A549 (cell line): ENCODE results near the gene AQP6. TPM values are rescaled to one million over a fixed set of nuclear protein-coding genes. Genes with fewer than 3 reads are reported as not detected.
A peak's percentile ranks its signal among the peaks of the same experiment; 100 is the strongest.

Experiments
- ATAC-seq, 2 experiments: fragments of 200-7000 bp in 1 of 2; fragments of >200 bp in 1 of 2; cut with Nextera tagmentation in 1 of 2; cut with Tn5 transposase in 1 of 2; 3 replicates each; pipeline versions ENCODE4 v1.8.0 to v1.9.1; 2018 to 2020; ENCODE audit warnings: mild to moderate bottlenecking in 1 of 2, moderate library complexity in 1 of 2
- CTCF ChIA-PET: fragments of 300-600 bp; sonication (Branson Sonifier 250); formaldehyde crosslinking; extraction: SDS; loops from one replicate; lab custom pipeline; 2021; ENCODE audit warnings: antibody characterized with exemption, inconsistent platforms; lab: Yijun Ruan, JAX
- POLR2A ChIA-PET: fragments of 350-600 bp; formaldehyde crosslinking; extraction: SDS; loops from one replicate; lab custom pipeline; 2021; ENCODE audit warnings: antibody characterized with exemption, inconsistent platforms; lab: Yijun Ruan, JAX
- DNase-seq, 2 experiments: peaks; one replicate each; pipeline versions ENCODE4 v3.0.0 to v3.0.0-alpha.2; 2011 to 2016; ENCODE audit warnings: low read depth in 1 of 2, low spot score in 1 of 2
- FAIRE-seq: peaks from 2 replicates; lab custom pipeline; 2011; peaks lifted over from hg19 to GRCh38; lab: Jason Lieb, UNC
- H3K27ac ChIP-seq, 2 experiments: fragments of >200 bp; sonication (Bioruptor Twin); formaldehyde crosslinking; 3 replicates each; pipeline ENCODE4 v1.5.1; 2016 to 2017
- H3K4me1 ChIP-seq: fragments of >200 bp; sonication (Bioruptor Twin); formaldehyde crosslinking; 3 replicates; pipeline ENCODE4 v1.6.1; 2016
- H3K4me2 ChIP-seq: fragments of >200 bp; sonication (Bioruptor Twin); formaldehyde crosslinking; 3 replicates; pipeline ENCODE4 v1.6.1; 2016
- H3K4me3 ChIP-seq: fragments of >200 bp; sonication (Bioruptor Twin); formaldehyde crosslinking; 3 replicates; pipeline ENCODE4 v1.5.1; 2016
- H3K9me3 ChIP-seq: fragments of >200 bp; sonication (Bioruptor Twin); formaldehyde crosslinking; 3 replicates; pipeline ENCODE4 v1.6.1; 2016
- BHLHE40 ChIP-seq: IDR thresholded peaks from 2 replicates; pipeline ENCODE4 v1.6.1; 2012; ENCODE audit warnings: low read depth, low read length, inconsistent platforms
- CBX2 ChIP-seq: fragments of 200-600 bp; sonication (generic); IDR thresholded peaks from 2 replicates; pipeline ENCODE4 v1.6.1; 2016; ENCODE audit warnings: low read depth, mild to moderate bottlenecking, borderline replicate concordance
- CEBPB ChIP-seq, 2 experiments: fragments of >200 bp in 1 of 2; sonication (Bioruptor Twin) in 1 of 2; formaldehyde crosslinking in 1 of 2; IDR thresholded peaks; 2 replicates each; pipeline ENCODE4 v1.6.1; 2012 to 2016
- CHD2 ChIP-seq: fragments of 150-350 bp; IDR thresholded peaks from 2 replicates; pipeline ENCODE4 v1.6.1; 2014; ENCODE audit warnings: low read length; ENCODE audit not compliant: partially characterized antibody
- CHD4 ChIP-seq: fragments of 200-600 bp; sonication (generic); IDR thresholded peaks from 2 replicates; pipeline ENCODE4 v1.6.1; 2016; ENCODE audit warnings: antibody characterized with exemption, mild to moderate bottlenecking, borderline replicate concordance
- FOXS1 ChIP-seq: fragments of 250-450 bp; sonication (Bioruptor Pico); IDR thresholded peaks from 2 replicates; pipeline ENCODE4 v1.5.0; 2020; ENCODE audit warnings: mild to moderate bottlenecking, moderate library complexity
- GATA3 ChIP-seq: IDR thresholded peaks from 2 replicates; pipeline ENCODE4 v1.6.1; 2012; ENCODE audit warnings: borderline replicate concordance
- HEYL ChIP-seq: fragments of 250-450 bp; sonication (Bioruptor Pico); IDR thresholded peaks from 2 replicates; pipeline ENCODE4 v1.8.0; 2021; ENCODE audit warnings: mild to moderate bottlenecking, moderate library complexity
- HOXA7 ChIP-seq: fragments of 250-450 bp; sonication (Bioruptor Pico); IDR thresholded peaks from 2 replicates; pipeline ENCODE4 v1.5.0; 2020; ENCODE audit warnings: mild to moderate bottlenecking, moderate library complexity
- HOXB13 ChIP-seq: fragments of 250-450 bp; sonication (Bioruptor Pico); IDR thresholded peaks from 2 replicates; pipeline ENCODE4 v1.5.0; 2020; ENCODE audit warnings: low read depth, mild to moderate bottlenecking, moderate library complexity
- KDM1A ChIP-seq: fragments of 200-600 bp; sonication (generic); IDR thresholded peaks from 2 replicates; pipeline ENCODE4 v1.6.1; 2016; ENCODE audit warnings: low read depth, mild to moderate bottlenecking
- KDM5A ChIP-seq: fragments of 200-600 bp; sonication (generic); IDR thresholded peaks from 2 replicates; pipeline ENCODE4 v1.6.1; 2016; ENCODE audit warnings: antibody characterized with exemption, mild to moderate bottlenecking
- MAFK ChIP-seq: fragments of 450-650 bp; IDR thresholded peaks from 2 replicates; pipeline ENCODE4 v1.6.1; 2014; ENCODE audit not compliant: partially characterized antibody
- REST ChIP-seq: fragments of 200-600 bp; sonication (generic); IDR thresholded peaks from 2 replicates; pipeline ENCODE4 v1.6.1; 2016; ENCODE audit warnings: antibody characterized with exemption, mild to moderate bottlenecking, moderate library complexity
- RNF2 ChIP-seq: fragments of 200-600 bp; sonication (generic); IDR thresholded peaks from 2 replicates; pipeline ENCODE4 v1.6.1; 2016; ENCODE audit warnings: low read depth, mild to moderate bottlenecking, antibody characterized with exemption, moderate library complexity, borderline replicate concordance
- TP53 ChIP-seq: fragments of 250-450 bp; sonication (Bioruptor Pico); IDR thresholded peaks from 2 replicates; pipeline ENCODE4 v1.5.0; 2021; ENCODE audit warnings: mild to moderate bottlenecking, moderate library complexity
- ZC3H11A ChIP-seq: fragments of 450-650 bp; IDR thresholded peaks from 2 replicates; pipeline ENCODE4 v1.6.1; 2014; ENCODE audit warnings: antibody characterized with exemption, mild to moderate bottlenecking
- ZNF302 ChIP-seq: fragments of 250-450 bp; sonication (Bioruptor Pico); IDR thresholded peaks from 2 replicates; pipeline ENCODE4 v1.9.0; 2021; ENCODE audit warnings: inconsistent platforms, mild to moderate bottlenecking, moderate library complexity
- WGBS: methylation state at CpG from one replicate; pipeline ENCODE4 v1.1.6; 2017; ENCODE audit errors: missing lambda C conversion rate; 5-methylcytosine and 5-hydroxymethylcytosine counted together
- polyA plus RNA-seq, 4 experiments: library from polyadenylated mRNA; depleted of rRNA in 3 of 4; stranded (reverse); fragments of >200 nt; fragmentation: RNase III in 1 of 4; extraction: RNeasy Plus Mini Kit Qiagen cat#74134 plus additional on column Dnase treatment in 1 of 4; gene quantifications; 2 replicates in 3 of 4; 3 replicates in 1 of 4; pipeline ENCODE4 v1.2.3, GENCODE V29; 2011 to 2017
- TF ChIP-seq, protein P1 (sequence below): fragments of >200 bp; sonication (Bioruptor Twin); formaldehyde crosslinking; IDR thresholded peaks from 2 replicates; pipeline ENCODE4 v1.6.1; 2016
- TF ChIP-seq, protein P2 (sequence below): fragments of 150-350 bp; IDR thresholded peaks from 2 replicates; pipeline ENCODE4 v1.6.1; 2014; ENCODE audit warnings: low read depth, mild to moderate bottlenecking, low read length

Gene AQP6
- polyA plus RNA-seq, 2 of the 4 experiments (the other 2 are of a cell fraction): 0.05 TPM; not detected in 1

- Histone ChIP-seq H3K27ac (no peak overlapping the region), H3K4me1 (peaks cover 7% of the 10 kb centered on the region; the same call in 2 of the 3 replicates), H3K9me3 (no peaks in the 10 kb centered on the region), H3K4me3 (no peak overlapping the region), H3K4me2 (no peak overlapping the region)
- 91% methylated on average over 3 of the region's 3 CpGs for WGBS
- no peak for FAIRE-seq
- TF ChIP-seq HOXB13 (CRISPR knock-in tag) (no peak), MAFK (peak; percentile 26)
- ChIA-PET CTCF (interaction anchor here (5.9 kb wide), 1 partner anchor 11 kb away, joined by 45 read pairs; no protein-coding TSS in a partner anchor), POLR2A (no interaction called here)
- ATAC-seq: no peak
- DNase-seq: no peak
These were observed 38.2 kb upstream of the AQP6 start for GRCh38 chr12:49934505-49934904.

DNA sequence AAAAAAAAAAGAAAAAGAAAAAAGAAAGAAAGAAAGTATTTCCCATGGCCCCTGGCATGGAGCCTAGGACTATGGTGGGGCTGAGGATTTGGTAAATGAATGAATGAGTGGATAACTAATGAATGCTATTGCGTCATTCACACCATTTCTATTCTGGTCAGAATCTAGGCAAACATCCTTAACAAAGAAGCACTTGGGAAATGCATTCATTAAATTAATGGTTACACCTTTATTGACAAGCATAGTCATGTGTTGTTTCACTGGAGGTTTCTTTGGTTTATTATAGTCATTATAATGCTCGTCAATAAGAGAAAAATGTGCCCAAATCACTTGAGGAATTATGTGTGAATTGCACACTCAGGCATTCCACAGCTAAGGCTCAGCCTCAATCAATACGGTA, 35.8 kb upstream of the AQP6 start:
- no peak for TF ChIP-seq KDM5A
- peak in 1 of 2 experiments; percentile 48; a peak in 1 of 4 replicates for TF ChIP-seq CEBPB (IDR thresholded peaks at IDR 0.05)
- TF ChIP-seq, protein P1, sequence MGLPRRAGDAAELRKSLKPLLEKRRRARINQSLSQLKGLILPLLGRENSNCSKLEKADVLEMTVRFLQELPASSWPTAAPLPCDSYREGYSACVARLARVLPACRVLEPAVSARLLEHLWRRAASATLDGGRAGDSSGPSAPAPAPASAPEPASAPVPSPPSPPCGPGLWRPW: no peak

GRCh38 chr12:49937639-49938300, 35.0 kb upstream of the AQP6 start:
- ATAC-seq (peak; percentile 10 to 37; a peak in 3 of 6 replicates), FAIRE-seq (no peak), DNase-seq (no peak)
- POLR2A ChIA-PET: no interaction called here
- H3K27ac ChIP-seq: no peak overlapping the region
- CTCF ChIA-PET: interaction anchor here (0.6 to 2.7 kb wide), 4 partner anchors 8 to 111 kb away, joined by 4 to 18 read pairs (median 10); no protein-coding TSS in a partner anchor
- no peak overlapping the region for H3K4me2 ChIP-seq
- TF ChIP-seq ZC3H11A: no peak
- TF ChIP-seq ZNF302 (CRISPR knock-in tag): no peak
- TF ChIP-seq GATA3: no peak
- no peak for TF ChIP-seq HEYL (CRISPR knock-in tag)
- TF ChIP-seq CHD2: no peak
- TF ChIP-seq REST: no peak
- TF ChIP-seq HOXB13 (CRISPR knock-in tag): no peak
- TF ChIP-seq BHLHE40: no peak
- no peak for TF ChIP-seq CEBPB (IDR thresholded peaks at IDR 0.05)
- no peak for TF ChIP-seq CHD4
- TF ChIP-seq HOXA7 (CRISPR knock-in tag): no peak
- TF ChIP-seq TP53 (CRISPR knock-in tag): no peak
- TF ChIP-seq RNF2: no peak
- no peak for TF ChIP-seq CBX2
- no peak for TF ChIP-seq FOXS1 (CRISPR knock-in tag)
- TF ChIP-seq, protein P1: no peak
- TF ChIP-seq, protein P2, sequence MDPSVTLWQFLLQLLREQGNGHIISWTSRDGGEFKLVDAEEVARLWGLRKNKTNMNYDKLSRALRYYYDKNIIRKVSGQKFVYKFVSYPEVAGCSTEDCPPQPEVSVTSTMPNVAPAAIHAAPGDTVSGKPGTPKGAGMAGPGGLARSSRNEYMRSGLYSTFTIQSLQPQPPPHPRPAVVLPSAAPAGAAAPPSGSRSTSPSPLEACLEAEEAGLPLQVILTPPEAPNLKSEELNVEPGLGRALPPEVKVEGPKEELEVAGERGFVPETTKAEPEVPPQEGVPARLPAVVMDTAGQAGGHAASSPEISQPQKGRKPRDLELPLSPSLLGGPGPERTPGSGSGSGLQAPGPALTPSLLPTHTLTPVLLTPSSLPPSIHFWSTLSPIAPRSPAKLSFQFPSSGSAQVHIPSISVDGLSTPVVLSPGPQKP: no peak
- no peak for TF ChIP-seq KDM1A
- TF ChIP-seq, all 56 proteins: peak for 0
- Histone ChIP-seq H3K9me3 (no peaks in the 10 kb centered on the region), H3K4me1 (no peaks in the 10 kb centered on the region), H3K4me3 (no peak overlapping the region)
- 76% methylated on average over 8 of the region's 8 CpGs for WGBS

More for the DNA sequence above, 35.8 kb upstream of the AQP6 start:
- ATAC-seq (no peak), FAIRE-seq (no peak), DNase-seq (no peak)
- Histone ChIP-seq H3K4me2 (no peak overlapping the region), H3K4me3 (no peak overlapping the region), H3K9me3 (no peaks in the 10 kb centered on the region), H3K4me1 (no peaks in the 10 kb centered on the region), H3K27ac (no peak overlapping the region)
- POLR2A ChIA-PET: no interaction called here
- 64% methylated on average over 3 of the region's 3 CpGs for WGBS
- CTCF ChIA-PET: interaction anchor here (1.7 to 2.7 kb wide), 4 partner anchors 8 to 133 kb away, joined by 4 to 18 read pairs (median 10); no protein-coding TSS in a partner anchor
